Right lobe of liver (tissue), 4 donors: Measurements from ENCODE around the gene EWSR1.

Source experiments
- CTCF ChIP-seq, 4 donors: fragments of 200-600 bp in 3 of 4; fragments of 450-650 bp in 1 of 4; IDR thresholded peaks; one replicate each; pipeline versions ENCODE4 v1.5.1 to v1.8.0; 2016 to 2022; ENCODE audit warnings: antibody characterized with exemption in 4 of 4, mild to moderate bottlenecking in 2 of 4
- POLR2A ChIP-seq: fragments of 450-650 bp; IDR thresholded peaks from one replicate; pipeline ENCODE4 v1.6.1; 2017; ENCODE audit warnings: antibody characterized with exemption, mild to moderate bottlenecking
- donor health status: DM: no; HTN: no; CAD: no.
- donor health status: DM: no; HTN: no; CAD: no.
- donor health status: DM: no; HTN: yes; CAD: no.

GRCh38 chr22:29224121-29224858, 43.8 kb upstream of the EWSR1 start:
- no peak for TF ChIP-seq CTCF (IDR thresholded peaks at IDR 0.05)
- TF ChIP-seq POLR2A, result no peak
